Loucy (cell line): Measurements from ENCODE around the gene CYTIP.

Experiments
- H2AFZ ChIP-seq: fragments of 200-600 bp; sonication (generic); 2 replicates; pipeline ENCODE4 v1.6.0; 2016; ENCODE audit warnings: antibody characterized with exemption, mild to moderate bottlenecking, low read length, moderate library complexity
- H3F3A ChIP-seq: fragments of 200-600 bp; 2 replicates; pipeline ENCODE4 v1.6.0; 2016; ENCODE audit warnings: antibody characterized with exemption, low read depth, mild to moderate bottlenecking
- H3K27me3 ChIP-seq: fragments of 200-600 bp; sonication (generic); 2 replicates; pipeline ENCODE4 v1.6.1; 2014; ENCODE audit warnings: low read length, mild to moderate bottlenecking; ENCODE audit not compliant: insufficient read depth, poor library complexity, severe bottlenecking
- H3K36me3 ChIP-seq: fragments of 200-600 bp; sonication (generic); 2 replicates; pipeline ENCODE4 v1.6.1; 2016; ENCODE audit warnings: low read length; ENCODE audit not compliant: insufficient read depth
- H3K4me1 ChIP-seq: fragments of 200-600 bp; sonication (generic); 2 replicates; pipeline ENCODE4 v1.5.1; 2014; ENCODE audit warnings: low read length, mild to moderate bottlenecking; ENCODE audit not compliant: insufficient read depth, poor library complexity, severe bottlenecking
- H3K4me2 ChIP-seq: fragments of 200-600 bp; sonication (generic); 2 replicates; pipeline ENCODE4 v1.6.0; 2014; ENCODE audit warnings: antibody characterized with exemption, low read length, low read depth, mild to moderate bottlenecking; ENCODE audit not compliant: poor library complexity, severe bottlenecking
- H3K4me3 ChIP-seq: fragments of 200-600 bp; sonication (generic); 2 replicates; pipeline ENCODE4 v1.5.1; 2014; ENCODE audit warnings: low read length, mild to moderate bottlenecking, mixed read lengths; ENCODE audit not compliant: poor library complexity, severe bottlenecking
- H3K79me2 ChIP-seq: fragments of 200-600 bp; sonication (generic); 2 replicates; pipeline ENCODE4 v1.6.1; 2014; ENCODE audit warnings: low read length; ENCODE audit not compliant: insufficient read depth
- H3K9ac ChIP-seq: fragments of 200-600 bp; sonication (generic); 2 replicates; pipeline ENCODE4 v1.6.0; 2014; ENCODE audit warnings: mild to moderate bottlenecking, low read depth, low read length, moderate library complexity; ENCODE audit not compliant: poor library complexity, severe bottlenecking
- H3K9me2 ChIP-seq: fragments of 200-600 bp; sonication (generic); replicated peaks from 2 replicates; pipeline ENCODE4 v1.6.1; 2016; ENCODE audit warnings: low read depth, low read length, mixed read lengths
- H3K9me3 ChIP-seq: fragments of 200-600 bp; sonication (generic); 2 replicates; pipeline ENCODE4 v1.6.1; 2014; ENCODE audit warnings: mild to moderate bottlenecking, antibody characterized with exemption, low read length, low read depth; ENCODE audit not compliant: insufficient read depth
- H4K20me1 ChIP-seq: fragments of 200-600 bp; sonication (generic); 2 replicates; pipeline ENCODE4 v1.6.0; 2014; ENCODE audit warnings: antibody characterized with exemption, low read length, mild to moderate bottlenecking; ENCODE audit not compliant: insufficient read depth, poor library complexity, severe bottlenecking
- CTCF ChIP-seq: fragments of 200-600 bp; sonication (generic); conservative IDR thresholded peaks from 2 replicates; pipeline ENCODE4 v1.5.1; 2014; ENCODE audit warnings: mild to moderate bottlenecking, antibody characterized with exemption, low read length
- EZH2phosphoT487 ChIP-seq: fragments of 200-600 bp; IDR thresholded peaks from 2 replicates; pipeline ENCODE4 v1.6.1; 2018; ENCODE audit warnings: antibody characterized with exemption, mild to moderate bottlenecking, moderate library complexity, borderline replicate concordance

CYTIP gene

GRCh38 chr2:157433394-157433793, 10.5 kb downstream of the CYTIP start:
- Histone ChIP-seq H3K9ac (no peak overlapping the region), H3F3A (no peaks in the 10 kb centered on the region), H3K4me1 (no peaks in the 10 kb centered on the region), H3K4me2 (no peak overlapping the region), H3K79me2 (no peaks in the 10 kb centered on the region), H3K4me3 (no peak overlapping the region), H3K27me3 (no peaks in the 10 kb centered on the region), H3K9me3 (no peaks in the 10 kb centered on the region; the same call in 1 of the 2 replicates), H2AFZ (no peak overlapping the region), H4K20me1 (no peaks in the 10 kb centered on the region), H3K36me3 (no peaks in the 10 kb centered on the region), H3K9me2 (no peaks in the 10 kb centered on the region)
- TF ChIP-seq EZH2phosphoT487 (no peak), CTCF (no peak)

GRCh38 chr2:157432475-157433106, 11.3 kb downstream of the CYTIP start:
- Histone ChIP-seq H3K9me2 (no peaks in the 10 kb centered on the region), H3K4me1 (no peaks in the 10 kb centered on the region), H2AFZ (no peak overlapping the region), H3K4me3 (no peak overlapping the region), H3F3A (no peaks in the 10 kb centered on the region), H4K20me1 (no peaks in the 10 kb centered on the region), H3K79me2 (no peaks in the 10 kb centered on the region), H3K36me3 (no peaks in the 10 kb centered on the region), H3K27me3 (no peaks in the 10 kb centered on the region), H3K9ac (no peak overlapping the region), H3K9me3 (no peaks in the 10 kb centered on the region), H3K4me2 (no peak overlapping the region)
- TF ChIP-seq CTCF (no peak), EZH2phosphoT487 (no peak)

- no peaks in the 10 kb centered on the region for H3K27me3 ChIP-seq
- H3K36me3 ChIP-seq, result no peaks in the 10 kb centered on the region
- no peak overlapping the region for H3K4me3 ChIP-seq
- no peaks in the 10 kb centered on the region for H3K9me2 ChIP-seq
- H3K79me2 ChIP-seq, result no peaks in the 10 kb centered on the region
- H3K4me1 ChIP-seq, result no peaks in the 10 kb centered on the region
- TF ChIP-seq EZH2phosphoT487 (no peak), CTCF (no peak)
- no peak overlapping the region for H3K9ac ChIP-seq
- H3K9me3 ChIP-seq, result no peaks in the 10 kb centered on the region
- no peak overlapping the region for H2AFZ ChIP-seq
- H3F3A ChIP-seq, result no peaks in the 10 kb centered on the region
- no peaks in the 10 kb centered on the region for H4K20me1 ChIP-seq
- no peak overlapping the region for H3K4me2 ChIP-seq
Measured at GRCh38 chr2:157431176-157431575, 12.7 kb downstream of the CYTIP start.
